DMS53 (cell line): Measurements from ENCODE around the gene ZNF605.
"Not testable (repeated sequence)": the region's sequence is repeated elsewhere in the genome, so short reads cannot be mapped to it uniquely, and the experiment has no call there.

Source experiments
- DNase-seq: peaks from one replicate; lab custom pipeline; 2025; lab: John Stamatoyannopoulos, UW

ZNF605 gene

GRCh38 chr12:132956011-132956788 is at the start of gene ZNF605:
TSS of gene ZNF605 (minus strand) at chr12:132956306. CDS start at chr12:132945635, 10,671 bp downstream.
- DNase-seq: peak; percentile 92

DNA sequence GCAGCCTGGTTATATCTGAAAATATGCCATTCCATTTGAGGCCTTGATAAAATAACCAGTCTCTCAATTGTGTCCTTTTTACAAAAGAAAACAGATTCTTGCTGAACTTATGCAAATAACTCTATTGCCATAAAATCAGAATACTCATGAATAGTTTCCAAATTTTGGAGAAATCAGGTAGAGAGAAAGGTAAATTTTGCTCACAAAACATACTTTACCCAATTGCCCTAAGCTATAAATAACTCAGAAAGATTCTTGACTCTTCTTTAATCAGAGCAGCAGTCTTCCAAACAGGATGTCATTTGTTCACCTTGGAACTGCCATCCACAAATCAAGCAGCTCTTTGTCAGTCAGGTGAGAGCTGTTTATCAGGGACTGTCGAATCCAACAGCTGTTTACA is 42.6 kb upstream of the ZNF605 start:
- DNase-seq: peak; percentile 15

GRCh38 chr12:132986885-132987225 is 30.7 kb upstream of the ZNF605 start:
- peak; percentile 60 for DNase-seq

DNA sequence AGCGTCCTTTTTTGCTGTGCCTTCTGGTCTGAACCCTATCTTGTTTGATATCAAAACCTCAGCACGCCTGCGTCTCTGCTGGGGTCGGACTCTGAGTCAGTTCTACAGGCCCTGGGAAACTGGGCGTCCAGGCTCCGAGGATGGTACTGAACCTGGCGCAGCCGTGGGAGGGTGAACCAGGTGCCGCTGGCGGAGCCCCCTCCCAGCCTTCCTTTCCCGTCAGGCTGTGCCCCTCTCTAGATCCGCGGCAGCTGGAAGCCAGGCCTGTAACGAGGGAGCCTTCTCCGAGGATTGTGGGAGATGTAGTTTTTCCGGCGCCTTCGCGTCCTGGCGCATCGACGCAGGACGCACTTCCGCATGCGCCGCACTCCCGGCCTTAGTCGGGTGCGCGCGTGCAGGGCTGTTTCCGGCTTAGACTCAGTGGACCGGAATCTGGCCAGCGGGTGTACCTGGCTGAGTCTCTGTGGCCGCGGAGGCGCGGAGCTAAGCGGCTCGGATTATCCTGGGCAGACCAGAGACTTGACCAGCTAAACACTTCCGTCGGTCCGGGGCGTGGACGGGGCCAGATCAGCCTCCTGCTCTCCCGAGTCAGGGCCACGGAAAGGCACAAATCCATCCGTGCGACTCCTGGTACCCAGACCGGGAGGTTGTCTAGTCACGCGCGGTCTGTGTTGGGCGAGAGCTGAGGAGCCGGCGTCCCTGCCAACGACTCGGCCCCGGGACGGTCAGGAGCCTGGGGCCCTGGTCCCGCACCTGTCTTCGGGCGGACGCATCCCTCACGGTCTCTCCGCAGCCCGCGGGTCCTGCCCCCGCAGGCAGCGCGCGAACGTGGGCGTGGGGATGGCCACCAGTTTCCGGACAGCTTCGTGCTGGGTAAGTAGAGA is 30.1 kb upstream of the ZNF605 start, which contains the start of gene ZNF26:
Gene ZNF26, plus strand, starts transcription at position 367 of the 884 bp plus-strand sequence. Its CDS starts 474 bp downstream, at position 841.
- peak; percentile 97 for DNase-seq

DNA sequence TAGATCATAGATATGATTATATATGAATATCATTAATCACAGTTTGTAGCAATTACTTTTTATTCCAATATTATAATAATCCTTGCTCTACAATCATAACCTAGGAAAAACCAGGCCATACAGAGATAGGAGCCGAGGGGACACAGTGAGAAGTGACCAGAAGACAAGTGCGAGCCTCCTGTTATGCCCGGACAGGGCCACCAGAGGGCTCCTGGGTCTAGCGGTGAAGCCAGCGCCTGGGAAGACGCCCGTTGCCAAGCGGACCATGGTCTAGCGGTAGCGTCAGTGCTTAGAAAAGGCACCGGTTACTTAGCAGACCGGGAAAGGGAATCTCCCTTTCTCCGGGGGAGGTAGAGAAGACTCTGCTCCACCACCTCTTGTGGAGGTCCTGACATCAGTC is 20.8 kb upstream of the ZNF605 start:
- peak; percentile 85 for DNase-seq

- DNase-seq: no peak
These were observed 16.3 kb upstream of the ZNF605 start for GRCh38 chr12:132972374-132972773.

- DNase-seq: no peak
These were observed 11.6 kb upstream of the ZNF605 start for GRCh38 chr12:132967736-132968135.

DNA sequence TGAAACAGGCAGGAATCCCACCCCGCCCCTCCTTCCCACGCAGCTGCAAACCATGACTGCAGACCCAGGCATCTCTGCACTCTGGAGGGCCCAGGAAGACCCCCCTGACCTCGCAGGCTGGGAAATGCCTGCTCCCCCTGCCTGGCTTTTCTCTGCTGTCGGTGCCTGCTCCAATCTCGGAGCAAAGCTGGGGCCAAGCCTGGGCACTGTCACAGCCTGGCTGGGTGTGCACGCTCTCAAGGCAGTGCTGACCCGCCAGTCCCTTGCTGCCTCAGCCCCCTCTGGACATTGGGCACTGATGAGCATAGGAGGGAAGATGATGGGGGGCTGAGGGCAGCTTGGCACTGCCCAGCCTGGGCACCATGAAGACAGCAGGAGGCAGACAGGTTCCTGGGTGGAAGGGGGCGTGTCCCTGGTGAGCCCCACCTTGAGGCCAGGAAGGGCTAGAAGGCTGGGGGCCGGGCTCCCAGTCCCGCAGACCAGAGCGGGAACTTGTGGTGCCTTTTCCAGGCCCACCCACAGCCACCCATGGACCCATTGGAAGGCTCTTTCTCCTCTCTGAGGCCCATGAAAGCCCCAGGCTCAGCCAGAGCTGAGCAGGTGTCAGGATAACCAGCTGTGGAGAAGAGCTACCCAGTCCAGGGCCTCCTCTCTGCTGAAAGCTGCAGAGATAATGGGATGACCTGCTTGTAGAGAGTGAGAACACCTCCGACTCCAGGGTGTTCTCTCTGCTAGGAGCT is 10.7 kb upstream of the ZNF605 start:
- no peak for DNase-seq

DNA sequence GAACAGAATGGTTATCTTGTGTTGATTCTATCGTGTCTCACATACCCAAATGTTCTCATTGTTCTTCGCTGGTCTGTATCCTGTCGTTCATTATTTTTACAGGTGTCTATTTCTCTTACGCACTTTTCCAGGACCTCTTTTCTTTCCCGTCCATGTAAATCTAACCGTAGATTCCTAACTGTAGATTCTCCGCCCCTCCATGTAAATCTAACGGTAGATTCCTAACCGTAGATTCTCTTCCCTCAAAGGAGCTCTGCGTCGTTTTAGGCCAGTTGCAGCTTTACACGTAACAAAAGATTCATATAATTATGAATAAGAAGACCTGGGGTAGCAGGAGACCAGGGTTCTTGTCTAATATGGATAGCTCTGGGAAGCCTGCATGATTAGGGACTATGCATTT is 9.7 kb upstream of the ZNF605 start:
- DNase-seq: no peak

- peak; percentile 49 for DNase-seq
These were observed 7.8 kb upstream of the ZNF605 start for GRCh38 chr12:132963947-132964346.

DNA sequence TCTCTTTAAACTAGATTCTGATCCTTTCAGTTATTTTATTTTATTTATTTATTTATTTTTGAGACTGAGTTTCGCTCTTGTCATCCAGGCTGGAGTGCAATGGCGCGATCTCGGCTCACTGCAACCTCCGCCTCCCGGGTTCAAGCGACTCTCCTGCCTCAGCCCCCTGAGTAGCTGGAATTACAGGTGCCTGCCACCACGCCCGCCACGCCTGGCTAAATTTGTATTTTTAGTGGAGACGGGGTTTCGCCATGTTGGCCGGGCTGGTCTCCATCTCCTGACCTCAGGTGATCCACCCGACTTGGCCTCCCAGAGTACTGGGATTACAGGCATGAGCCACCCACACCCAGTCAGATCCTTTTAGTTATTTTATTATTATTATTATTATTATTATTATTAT is 5.7 kb upstream of the ZNF605 start:
- not testable (repeated sequence) for DNase-seq

DNA sequence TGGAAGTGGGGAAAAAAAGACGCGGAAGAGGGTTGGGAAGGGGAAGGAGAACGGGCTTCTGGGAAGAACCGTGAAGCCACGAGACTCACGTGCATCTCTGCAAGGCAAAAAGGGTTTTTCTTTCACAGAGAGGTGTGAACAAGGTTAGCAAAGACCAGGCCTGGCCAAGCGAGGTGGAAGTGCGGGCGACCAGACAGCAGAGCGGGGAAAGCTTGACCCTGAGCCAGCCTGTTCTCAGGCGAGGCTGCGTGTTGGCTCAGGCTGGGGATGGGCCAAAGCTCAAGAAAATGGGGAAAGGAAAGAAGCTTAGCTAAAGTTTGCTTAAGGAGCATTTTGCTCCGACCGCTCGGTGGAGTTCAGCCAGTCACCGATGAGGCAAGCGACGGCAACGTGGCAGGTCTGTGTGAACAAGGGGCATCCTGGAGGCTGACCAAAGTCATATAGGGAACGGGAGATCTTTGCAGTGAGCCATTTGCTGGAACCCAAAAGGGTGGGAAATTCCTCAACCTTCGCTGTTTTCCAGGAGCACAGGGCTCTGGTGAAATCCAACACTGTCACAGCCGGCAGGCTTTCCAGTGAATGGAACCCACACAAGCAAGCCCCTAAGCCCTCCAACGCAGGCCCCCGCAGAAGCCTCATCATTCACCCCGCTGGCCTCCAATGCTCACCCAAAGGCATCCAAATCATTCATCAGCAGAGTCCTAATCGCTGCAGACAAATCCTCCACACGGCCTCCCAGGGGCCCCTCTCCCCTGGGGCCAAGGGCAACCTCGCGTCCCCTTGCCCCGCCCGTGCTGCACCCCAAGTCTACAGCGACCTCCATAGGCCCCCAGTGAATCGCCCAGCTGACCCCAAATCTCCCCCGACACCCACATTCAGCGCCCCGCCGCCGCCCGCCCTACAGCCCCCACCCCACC is 754 bp downstream of the ZNF605 start:
- peak; percentile 76 for DNase-seq

DNA sequence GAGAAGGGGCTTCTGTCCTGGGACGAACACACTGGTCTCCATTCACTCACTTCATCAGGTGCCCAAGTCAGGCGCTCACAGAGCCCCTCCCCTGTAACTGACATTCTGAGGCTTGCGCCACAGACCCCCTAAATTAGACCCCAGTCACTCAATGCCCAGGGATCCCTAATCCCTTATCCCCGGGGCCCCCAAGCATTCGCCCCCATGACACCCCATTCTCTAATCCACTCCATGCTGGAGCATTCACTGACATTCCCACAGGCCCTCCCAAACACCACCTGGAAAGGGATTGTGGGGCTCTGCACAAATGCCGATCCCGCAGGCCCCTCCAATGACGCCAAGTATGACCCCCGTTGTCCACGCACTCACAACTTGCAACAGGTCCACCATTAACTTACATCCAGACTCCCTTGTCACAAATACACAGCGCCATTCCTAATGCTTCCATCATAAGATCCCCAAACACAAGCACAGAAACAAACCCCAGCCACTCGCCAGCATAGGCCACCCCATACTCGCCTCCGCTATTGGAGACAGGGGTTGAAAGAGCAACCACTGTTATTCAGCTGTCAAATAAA is 1.5 kb downstream of the ZNF605 start:
- peak; percentile 16 for DNase-seq

DNA sequence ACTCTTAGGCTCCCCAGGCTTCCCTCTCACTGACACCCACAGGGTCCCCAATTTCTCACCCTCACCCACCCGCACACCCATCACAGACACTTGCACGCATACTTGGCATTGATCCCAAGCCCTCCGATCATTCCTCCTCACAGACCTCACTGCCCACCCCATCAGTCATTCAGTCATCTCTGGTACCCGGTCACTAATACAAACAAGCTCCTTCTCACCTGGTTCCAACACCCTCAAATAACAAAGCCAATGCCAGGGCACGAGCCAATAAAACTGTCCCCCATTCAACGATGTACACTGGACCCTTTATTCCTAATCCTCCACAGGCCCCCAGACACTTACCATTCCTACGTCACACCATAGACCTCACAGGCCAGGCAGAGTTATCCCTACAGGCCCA is 2.3 kb downstream of the ZNF605 start:
- no peak for DNase-seq

DNA sequence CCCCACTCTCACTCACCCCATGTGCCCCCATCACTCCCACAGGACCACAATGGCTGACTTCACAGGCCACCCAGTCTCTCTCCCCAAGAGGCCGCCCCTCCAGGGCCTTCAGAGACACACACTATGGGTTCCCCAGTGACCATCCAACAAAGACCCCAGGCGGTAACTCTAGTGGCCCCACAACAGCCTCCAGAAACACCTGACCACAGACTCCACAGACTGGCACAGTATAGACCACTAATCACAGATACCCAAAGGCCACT is 3.0 kb downstream of the ZNF605 start:
- DNase-seq: no peak

- no peak for DNase-seq
These were observed 3.5 kb downstream of the ZNF605 start for GRCh38 chr12:132952371-132953162.

DNA sequence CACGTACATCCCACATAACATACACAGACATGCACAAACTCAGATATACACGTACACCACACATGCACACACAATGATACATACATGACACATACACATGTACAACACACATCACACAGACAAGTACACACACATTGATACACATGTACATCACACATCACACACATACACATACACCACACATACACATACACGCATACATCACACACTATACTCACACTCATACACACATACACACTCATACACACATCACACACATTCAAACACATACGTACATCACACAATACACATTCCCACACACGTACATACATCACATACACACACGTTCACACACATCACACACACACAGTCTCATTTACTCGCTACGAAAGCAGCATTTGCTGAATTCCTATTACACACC is 4.5 kb downstream of the ZNF605 start:
- no peak for DNase-seq

- DNase-seq: no peak
These were observed 5.1 kb downstream of the ZNF605 start for GRCh38 chr12:132950844-132951535.

DNA sequence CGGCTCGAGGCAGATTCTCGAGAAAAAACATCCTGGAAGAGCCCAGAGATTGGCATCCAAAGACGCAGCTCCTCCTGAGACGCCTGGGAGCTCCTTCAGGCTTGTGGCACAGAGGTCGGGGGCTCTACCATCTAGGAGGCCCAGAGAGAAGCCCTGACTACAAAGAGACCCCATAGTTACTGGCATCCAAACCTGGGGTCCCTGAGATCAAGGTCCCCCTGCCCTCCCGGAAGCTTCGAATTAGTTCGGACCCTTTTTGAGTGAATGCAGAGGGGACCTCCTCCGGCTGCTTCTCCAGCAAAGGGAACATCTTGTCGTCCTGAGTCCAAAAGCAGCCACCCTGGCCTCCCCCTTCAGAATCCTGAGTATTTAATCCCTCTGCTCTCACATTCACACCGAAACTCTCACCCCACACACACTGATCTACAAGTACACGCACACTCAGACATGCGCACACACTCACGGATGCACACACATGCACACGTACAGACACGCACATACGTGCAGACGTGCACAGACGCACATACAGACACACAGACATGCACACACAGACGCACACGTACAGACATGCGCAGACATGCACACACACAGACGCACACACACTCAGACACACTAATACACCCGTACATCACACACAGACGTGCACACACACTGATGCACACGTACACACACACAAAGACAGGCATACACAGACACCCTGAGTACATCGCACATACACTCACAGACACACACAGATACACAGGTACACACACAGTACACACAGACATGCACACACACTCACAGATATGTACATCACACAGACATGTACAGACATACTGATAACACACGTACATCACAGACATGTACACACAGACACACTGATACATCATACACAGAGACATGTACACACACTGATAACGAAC is 5.9 kb downstream of the ZNF605 start:
- DNase-seq: no peak
